Breast epithelium (tissue), 3 donors: Measurements from ENCODE around the gene OAS2.

Experiments
- CTCF ChIP-seq, 3 donors: fragments of 450-650 bp; IDR thresholded peaks; one replicate each; pipeline ENCODE4 v1.5.1; 2016 to 2017; ENCODE audit warnings: antibody characterized with exemption in 3 of 3, mild to moderate bottlenecking in 3 of 3, moderate library complexity in 3 of 3
- POLR2A ChIP-seq: fragments of 450-650 bp; IDR thresholded peaks from one replicate; pipeline ENCODE4 v1.6.1; 2016; ENCODE audit warnings: antibody characterized with exemption, mild to moderate bottlenecking, moderate library complexity

GRCh38 chr12:112947314-112947713 lies 31.0 kb upstream of the OAS2 start:
- TF ChIP-seq CTCF (IDR thresholded peaks at IDR 0.05) = no peak
- no peak for TF ChIP-seq POLR2A
